ENCODE measurements around the gene ZBTB38.

Gene ZBTB38

GRCh38 chr3:141388823-141389621 lies 20.7 kb downstream of the ZBTB38 start:
- no peak for DNase-seq

GRCh38 chr3:141389703-141390102 lies 21.4 kb downstream of the ZBTB38 start:
- DNase-seq: no peak

GRCh38 chr3:141390747-141391146 lies 22.4 kb downstream of the ZBTB38 start:
- DNase-seq: no peak

- no peak for DNase-seq
Measured at GRCh38 chr3:141391298-141391990, 23.1 kb downstream of the ZBTB38 start.

- no peak for DNase-seq
Measured at GRCh38 chr3:141391991-141392316, 23.6 kb downstream of the ZBTB38 start.

- no peak for DNase-seq
Measured at GRCh38 chr3:141392416-141392815, 24.1 kb downstream of the ZBTB38 start.

- DNase-seq: no peak
Measured at GRCh38 chr3:141392897-141393734, 24.8 kb downstream of the ZBTB38 start.

GRCh38 chr3:141393735-141394076 lies 25.4 kb downstream of the ZBTB38 start:
- DNase-seq: no peak

- DNase-seq: no peak
Measured at GRCh38 chr3:141394560-141394959, 26.3 kb downstream of the ZBTB38 start.

- DNase-seq: no peak
Measured at GRCh38 chr3:141395005-141395589, 26.8 kb downstream of the ZBTB38 start.

- no peak for DNase-seq
Measured at GRCh38 chr3:141397996-141398395, 29.7 kb downstream of the ZBTB38 start.

- DNase-seq: no peak
Measured at GRCh38 chr3:141399200-141399599, 30.9 kb downstream of the ZBTB38 start.

GRCh38 chr3:141400073-141400971 lies 32.0 kb downstream of the ZBTB38 start:
- DNase-seq: no peak

- DNase-seq: no peak
Measured at GRCh38 chr3:141401095-141401494, 32.8 kb downstream of the ZBTB38 start.

- peak; percentile 37 for DNase-seq
Measured at GRCh38 chr3:141401573-141402475, 33.5 kb downstream of the ZBTB38 start.

GRCh38 chr3:141402476-141403171 lies 34.3 kb downstream of the ZBTB38 start:
- DNase-seq: peak; percentile 37

- DNase-seq: no peak
Measured at GRCh38 chr3:141403576-141403975, 35.3 kb downstream of the ZBTB38 start.

- DNase-seq: no peak
Measured at GRCh38 chr3:141405025-141405424, 36.7 kb downstream of the ZBTB38 start.

GRCh38 chr3:141405591-141405990 lies 37.3 kb downstream of the ZBTB38 start:
- no peak for DNase-seq

GRCh38 chr3:141406265-141406664 lies 38.0 kb downstream of the ZBTB38 start:
- no peak for DNase-seq
